Peyer's patch (tissue), 4 donors: ENCODE measurements around the gene S100A6. TPM values are rescaled to one million over a fixed set of nuclear protein-coding genes. Genes with fewer than 3 reads are reported as not detected.

Experiments used
- DNase-seq, 3 donors: peaks; one replicate each; pipeline ENCODE4 v3.0.0-alpha.2; 2017 to 2019
- H3K27ac ChIP-seq, 4 donors: fragments of 200-600 bp; sonication (generic); one replicate each; pipeline ENCODE4 v1.5.1; 2016 to 2019
- H3K27me3 ChIP-seq, 2 donors: fragments of 200-600 bp; sonication (generic); one replicate each; pipeline ENCODE4 v1.5.1; 2019
- H3K36me3 ChIP-seq, 3 donors: fragments of 200-600 bp; sonication (generic); one replicate each; pipeline ENCODE4 v1.5.1; 2016 to 2019
- H3K4me1 ChIP-seq, 4 donors: fragments of 200-600 bp; sonication (generic); one replicate each; pipeline ENCODE4 v1.5.1; 2016 to 2019
- H3K4me3 ChIP-seq, 4 donors: fragments of 200-600 bp; sonication (generic); 1 replicate in 3 of 4; 2 replicates in 1 of 4; pipeline ENCODE4 v1.5.1; 2016 to 2019; ENCODE audit warnings: mild to moderate bottlenecking in 1 of 4
- H3K9me3 ChIP-seq, 4 donors: fragments of 200-600 bp; sonication (generic); one replicate each; pipeline ENCODE4 v1.5.1; 2016 to 2019; ENCODE audit warnings: mild to moderate bottlenecking in 1 of 4
- CTCF ChIP-seq, 6 experiments: fragments of 450-650 bp in 4 of 6; fragments of 200-600 bp in 2 of 6; sonication (generic) in 1 of 6; IDR thresholded peaks; one replicate each; pipeline ENCODE4 v1.5.1; 2017 to 2019; ENCODE audit warnings: antibody characterized with exemption in 6 of 6, mild to moderate bottlenecking in 3 of 6, moderate library complexity in 1 of 6
- POLR2A ChIP-seq, 2 donors: fragments of 450-650 bp; IDR thresholded peaks; one replicate each; pipeline ENCODE4 v1.5.1; 2017; ENCODE audit warnings: antibody characterized with exemption in 2 of 2, mild to moderate bottlenecking in 2 of 2, moderate library complexity in 2 of 2
- total RNA-seq, 4 donors: library from RNA; depleted of rRNA; stranded (reverse); fragments of >200 nt; gene quantifications; one replicate each; pipeline ENCODE4 v1.1.0, GENCODE V29; 2016

The S100A6 gene
- total RNA-seq, 4 donors from 2014 or later, result 321 to 366 (median 334) TPM

- Histone ChIP-seq H3K9me3 (no peaks in the 10 kb centered on the region), H3K4me1 (peaks cover 0 to 10% (median 0%) of the 10 kb centered on the region in 4 donors), H3K36me3 (no peaks in the 10 kb centered on the region), H3K27ac (peak overlapping the region in 1 of 4 donors; percentile 72), H3K27me3 (no peaks in the 10 kb centered on the region), H3K4me3 (no peak overlapping the region)
- no peak for DNase-seq
- no peak for TF ChIP-seq CTCF (IDR thresholded peaks at IDR 0.05)
- TF ChIP-seq POLR2A (IDR thresholded peaks at IDR 0.05), result no peak
Observed at GRCh38 chr1:153505576-153505975, 30.2 kb downstream of the S100A6 start.

DNA sequence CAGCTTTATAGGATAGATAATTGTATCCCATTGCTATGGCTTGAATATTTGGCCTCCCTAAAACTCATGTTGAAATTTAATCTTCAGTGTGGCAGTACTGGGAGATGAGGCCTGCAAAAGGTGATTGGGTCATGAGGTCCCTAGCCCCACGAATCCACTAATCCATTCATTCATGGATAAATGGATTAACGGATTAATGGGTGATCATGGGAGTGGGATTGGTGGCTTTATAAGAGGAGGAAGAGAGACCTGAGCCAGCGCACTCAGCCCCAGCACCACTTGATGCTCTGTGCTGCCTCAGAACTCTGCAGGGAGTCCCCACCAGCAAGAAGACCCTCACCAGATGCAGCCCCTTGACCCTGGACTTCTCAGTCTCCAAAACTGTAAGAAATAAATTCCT is 32.0 kb downstream of the S100A6 start:
- Histone ChIP-seq H3K27ac (no peak overlapping the region), H3K4me1 (peaks cover 0 to 10% (median 0%) of the 10 kb centered on the region in 4 donors), H3K27me3 (no peaks in the 10 kb centered on the region), H3K36me3 (no peaks in the 10 kb centered on the region), H3K9me3 (no peaks in the 10 kb centered on the region), H3K4me3 (no peak overlapping the region)
- no peak for DNase-seq
- TF ChIP-seq POLR2A (IDR thresholded peaks at IDR 0.05) (no peak), CTCF (IDR thresholded peaks at IDR 0.05) (no peak)

GRCh38 chr1:153498746-153499145 is 37.0 kb downstream of the S100A6 start:
- no peak overlapping the region for H3K27ac ChIP-seq
- H3K36me3 ChIP-seq, result no peaks in the 10 kb centered on the region
- no peak for DNase-seq
- no peak overlapping the region for H3K4me3 ChIP-seq
- H3K4me1 ChIP-seq, result no peaks in the 10 kb centered on the region
- no peaks in the 10 kb centered on the region for H3K9me3 ChIP-seq
- H3K27me3 ChIP-seq, result no peaks in the 10 kb centered on the region
- TF ChIP-seq POLR2A (IDR thresholded peaks at IDR 0.05) (no peak), CTCF (IDR thresholded peaks at IDR 0.05) (no peak)

DNA sequence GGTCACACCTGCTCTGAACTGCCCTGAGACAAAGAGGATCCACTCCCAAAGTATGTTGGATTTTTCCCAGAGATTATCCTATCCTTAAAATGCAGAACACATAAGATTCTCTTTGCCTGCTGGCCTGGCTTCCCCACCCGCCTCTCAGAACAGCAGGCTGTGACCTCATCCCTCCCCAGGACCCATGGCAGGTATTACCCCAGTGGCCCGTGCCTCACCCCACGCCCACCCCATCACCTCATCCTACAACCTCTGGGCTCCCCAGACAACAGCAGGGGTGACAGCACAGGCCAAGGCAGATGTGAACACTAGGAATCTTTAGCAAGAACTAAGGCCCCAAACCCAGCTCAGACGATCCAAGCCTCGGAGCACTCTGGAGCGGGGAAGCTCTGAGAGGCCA is 40.3 kb downstream of the S100A6 start:
- Histone ChIP-seq H3K4me3 (no peak overlapping the region), H3K4me1 (no peaks in the 10 kb centered on the region), H3K9me3 (no peaks in the 10 kb centered on the region), H3K27ac (no peak overlapping the region), H3K36me3 (no peaks in the 10 kb centered on the region), H3K27me3 (no peaks in the 10 kb centered on the region)
- no peak for DNase-seq
- TF ChIP-seq POLR2A (IDR thresholded peaks at IDR 0.05), result no peak
- TF ChIP-seq CTCF (IDR thresholded peaks at IDR 0.05), result no peak

- DNase-seq, result peak; percentile 73 to 84 (median 77)
- H3K36me3 ChIP-seq, result no peaks in the 10 kb centered on the region
- no peaks in the 10 kb centered on the region for H3K27me3 ChIP-seq
- H3K9me3 ChIP-seq, result no peaks in the 10 kb centered on the region
- H3K4me1 ChIP-seq, result no peaks in the 10 kb centered on the region
- TF ChIP-seq POLR2A (IDR thresholded peaks at IDR 0.05) (no peak), CTCF (IDR thresholded peaks at IDR 0.05) (peak; percentile 67 to 87 (median 84))
- no peak overlapping the region for H3K27ac ChIP-seq
- H3K4me3 ChIP-seq, result no peak overlapping the region
Observed at GRCh38 chr1:153494976-153495535, 40.7 kb downstream of the S100A6 start.
